ENCODE measurements around the gene CISD1. TPM values are rescaled to one million over a fixed set of nuclear protein-coding genes. Genes with fewer than 3 reads are reported as not detected.

Gene CISD1
- polyA plus RNA-seq, 3 donors: 5.4 to 29.4 (median 24.9) TPM

GRCh38 chr10:58326967-58327381 lies 58.0 kb downstream of the CISD1 start:
- Histone ChIP-seq H3K4me2 (replicated peaks; ENCODE audit: extremely low read depth, low read length, poor library complexity, severe bottlenecking) (no peak overlapping the region), H3K27me3 (ENCODE audit: control insufficient read depth in 2 of 2, insufficient read depth in 2 of 2, low read length in 2 of 2) (no peaks in the 10 kb centered on the region), H3K4me1 (ENCODE audit: control insufficient read depth in 1 of 2, insufficient read depth in 2 of 2, low read length in 2 of 2) (peaks cover 40 to 45% of the 10 kb centered on the region in 2 donors), H4K20me1 (ENCODE audit: insufficient read depth, low read length) (no peaks in the 10 kb centered on the region), H3K27ac (ENCODE audit: low read depth in 1 of 2, low read length in 2 of 2) (no peak overlapping the region), H3K36me3 (replicated peaks in 1 of 2; ENCODE audit: control insufficient read depth in 1 of 2, insufficient read depth in 2 of 2, low read length in 2 of 2) (no peaks in the 10 kb centered on the region), H2AFZ (ENCODE audit: insufficient read depth, low read depth, low read length, poor library complexity, severe bottlenecking) (no peak overlapping the region), H3K9ac (ENCODE audit: insufficient read depth, low read length, poor library complexity, severe bottlenecking) (no peak overlapping the region), H3K9me3 (replicated peaks in 1 of 2; ENCODE audit: control insufficient read depth in 1 of 2, insufficient read depth in 1 of 2, low read length in 2 of 2) (no peaks in the 10 kb centered on the region), H3K79me2 (ENCODE audit: insufficient read depth, low read length) (no peaks in the 10 kb centered on the region), H3K4me3 (replicated peaks in 1 of 3; ENCODE audit: low read depth in 2 of 3, low read length in 3 of 3) (no peak overlapping the region)
- intact Hi-C loops (cut with micrococcal nuclease): no loop called here
- Mint-ChIP-seq H3K4me1 (peaks cover 55% of the 10 kb centered on the region), H3K4me3 (no peak overlapping the region), H3K9me3 (peaks cover 0 to 5% (median 0%) of the 10 kb centered on the region in 7 donors), H3K27me3 (ENCODE audit: low read depth in 3 of 3) (peaks cover 0 to 3% (median 1%) of the 10 kb centered on the region in 3 donors), H3K36me3 (peaks cover 1 to 2% of the 10 kb centered on the region in 2 donors), H3K27ac (no peak overlapping the region)
- whole genome bisulfite sequencing (ENCODE audit: insufficient coverage): 79% methylated on average over 23 of the region's 25 CpGs
- TF ChIP-seq CTCF (IDR thresholded peaks at IDR 0.05): no peak
- DNase-seq: no peak

GRCh38 chr10:58328233-58328632 lies 59.3 kb downstream of the CISD1 start:
- no peak for TF ChIP-seq CTCF (IDR thresholded peaks at IDR 0.05)
- H3K9me3 ChIP-seq (replicated peaks in 1 of 2; ENCODE audit: control insufficient read depth in 1 of 2, insufficient read depth in 1 of 2, low read length in 2 of 2): no peaks in the 10 kb centered on the region
- intact Hi-C loops (cut with micrococcal nuclease): no loop called here
- peaks cover 0 to 3% (median 1%) of the 10 kb centered on the region in 3 donors for H3K27me3 Mint-ChIP-seq (ENCODE audit: low read depth in 3 of 3)
- H3K9me3 Mint-ChIP-seq: peaks cover 0 to 6% (median 0%) of the 10 kb centered on the region in 7 donors
- no peaks in the 10 kb centered on the region for H3K27me3 ChIP-seq (ENCODE audit: control insufficient read depth in 2 of 2, insufficient read depth in 2 of 2, low read length in 2 of 2)
- H3K27ac Mint-ChIP-seq: no peak overlapping the region
- H3K36me3 Mint-ChIP-seq: peaks cover 1 to 2% of the 10 kb centered on the region in 2 donors
- no peak overlapping the region for H3K4me3 ChIP-seq (replicated peaks in 1 of 3; ENCODE audit: low read depth in 2 of 3, low read length in 3 of 3)
- no peaks in the 10 kb centered on the region for H3K36me3 ChIP-seq (replicated peaks in 1 of 2; ENCODE audit: control insufficient read depth in 1 of 2, insufficient read depth in 2 of 2, low read length in 2 of 2)
- H3K4me1 Mint-ChIP-seq: peaks cover 48% of the 10 kb centered on the region
- no peak overlapping the region for H3K27ac ChIP-seq (ENCODE audit: low read depth in 1 of 2, low read length in 2 of 2)
- H2AFZ ChIP-seq (ENCODE audit: insufficient read depth, low read depth, low read length, poor library complexity, severe bottlenecking): no peak overlapping the region
- peaks cover 36 to 40% of the 10 kb centered on the region in 2 donors for H3K4me1 ChIP-seq (ENCODE audit: control insufficient read depth in 1 of 2, insufficient read depth in 2 of 2, low read length in 2 of 2)
- H3K4me2 ChIP-seq (replicated peaks; ENCODE audit: extremely low read depth, low read length, poor library complexity, severe bottlenecking): no peak overlapping the region
- H3K9ac ChIP-seq (ENCODE audit: insufficient read depth, low read length, poor library complexity, severe bottlenecking): no peak overlapping the region
- H3K4me3 Mint-ChIP-seq: no peak overlapping the region
- WGBS (ENCODE audit: insufficient coverage): no CpG with 5 or more reads among the region's 1 CpG
- H4K20me1 ChIP-seq (ENCODE audit: insufficient read depth, low read length): no peaks in the 10 kb centered on the region
- DNase-seq: no peak
- H3K79me2 ChIP-seq (ENCODE audit: insufficient read depth, low read length): no peaks in the 10 kb centered on the region

Data from CD14-positive monocyte (primary cell).